ENCODE results near the gene DOP1A.

DNA sequence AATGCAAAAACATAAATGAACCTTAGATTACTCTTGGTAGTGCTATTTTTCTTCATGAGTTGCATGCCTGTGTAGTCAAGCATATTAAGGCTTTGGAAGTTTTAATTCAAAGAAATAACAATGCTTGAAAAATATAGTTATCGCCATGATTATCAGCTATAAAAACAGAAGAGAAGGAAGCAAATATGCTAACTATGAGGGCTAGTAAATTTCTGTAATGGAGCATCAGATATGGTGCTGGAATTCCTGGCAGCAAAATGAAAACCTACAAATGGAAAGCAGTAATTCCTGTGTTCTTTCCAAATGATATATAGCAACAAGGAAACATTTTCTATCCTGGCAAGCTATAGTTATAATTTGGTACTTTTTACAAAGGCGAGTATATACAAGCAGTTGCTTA, 29.7 kb downstream of the DOP1A start:
- TF ChIP-seq, protein P1, sequence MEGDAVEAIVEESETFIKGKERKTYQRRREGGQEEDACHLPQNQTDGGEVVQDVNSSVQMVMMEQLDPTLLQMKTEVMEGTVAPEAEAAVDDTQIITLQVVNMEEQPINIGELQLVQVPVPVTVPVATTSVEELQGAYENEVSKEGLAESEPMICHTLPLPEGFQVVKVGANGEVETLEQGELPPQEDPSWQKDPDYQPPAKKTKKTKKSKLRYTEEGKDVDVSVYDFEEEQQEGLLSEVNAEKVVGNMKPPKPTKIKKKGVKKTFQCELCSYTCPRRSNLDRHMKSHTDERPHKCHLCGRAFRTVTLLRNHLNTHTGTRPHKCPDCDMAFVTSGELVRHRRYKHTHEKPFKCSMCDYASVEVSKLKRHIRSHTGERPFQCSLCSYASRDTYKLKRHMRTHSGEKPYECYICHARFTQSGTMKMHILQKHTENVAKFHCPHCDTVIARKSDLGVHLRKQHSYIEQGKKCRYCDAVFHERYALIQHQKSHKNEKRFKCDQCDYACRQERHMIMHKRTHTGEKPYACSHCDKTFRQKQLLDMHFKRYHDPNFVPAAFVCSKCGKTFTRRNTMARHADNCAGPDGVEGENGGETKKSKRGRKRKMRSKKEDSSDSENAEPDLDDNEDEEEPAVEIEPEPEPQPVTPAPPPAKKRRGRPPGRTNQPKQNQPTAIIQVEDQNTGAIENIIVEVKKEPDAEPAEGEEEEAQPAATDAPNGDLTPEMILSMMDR (IDR thresholded peaks at IDR 0.05 in 8 of 11, conservative IDR thresholded peaks at IDR 0.05 in 3 of 11), result no peak
- no peak for TF ChIP-seq POLR2AphosphoS5 (IDR thresholded peaks at IDR 0.05)
